ENCODE measurements around the gene AHNAK. TPM values are rescaled to one million over a fixed set of nuclear protein-coding genes. Genes with fewer than 3 reads are reported as not detected.

Gene AHNAK
- total and polyA plus RNA-seq, 5 donors from 2014 or later, result 22.3 to 852 (median 47.1) TPM

DNA sequence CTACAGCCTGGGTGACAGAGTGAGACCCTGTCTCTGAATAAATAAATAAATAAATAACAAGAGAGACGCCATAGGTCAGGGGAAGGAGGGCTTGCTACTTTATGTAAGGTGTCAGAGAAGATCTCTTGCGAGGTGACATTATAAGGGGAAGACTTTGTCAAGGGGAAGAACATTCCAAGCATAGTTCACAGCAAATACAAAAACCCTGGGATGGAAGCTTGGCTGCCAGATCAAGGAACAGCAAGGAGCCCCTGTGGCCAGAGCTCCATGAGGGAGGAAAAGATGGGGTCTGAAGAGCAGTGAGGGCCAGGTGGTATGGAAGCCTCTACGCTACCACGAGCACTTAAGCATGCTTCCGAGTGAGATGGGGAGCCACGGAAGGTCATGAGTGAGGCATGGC, 62.3 kb downstream of the AHNAK start:
- DNase-seq, result no peak
- no peaks in the 10 kb centered on the region for H3K4me1 Mint-ChIP-seq
- H3K36me3 Mint-ChIP-seq, result peaks cover 4% of the 10 kb centered on the region
- peak overlapping the region in 1 of 3 donors; percentile 88 for H3K27ac Mint-ChIP-seq
- no peaks in the 10 kb centered on the region for H3K9me3 Mint-ChIP-seq
- no peaks in the 10 kb centered on the region for H3K27me3 ChIP-seq (ENCODE audit: control insufficient read depth, insufficient read depth, low read length)
- no peaks in the 10 kb centered on the region for H3K27me3 Mint-ChIP-seq
- H3K27ac ChIP-seq (ENCODE audit: insufficient read depth, low read length, poor library complexity, severe bottlenecking), result no peak overlapping the region
- H3K4me3 Mint-ChIP-seq, result peak overlapping the region in 1 of 4 donors; percentile 28
- no peaks in the 10 kb centered on the region for H3K9me3 ChIP-seq (ENCODE audit: control insufficient read depth in 2 of 2, low read length in 2 of 2)
- no peak overlapping the region for H3K4me3 ChIP-seq (ENCODE audit: low read depth, low read length)
- ATAC-seq (ENCODE audit: low read depth in 2 of 2), result no peak
- no peaks in the 10 kb centered on the region for H3K4me1 ChIP-seq (ENCODE audit: control insufficient read depth, insufficient read depth, low read length, poor library complexity, severe bottlenecking)
- no peaks in the 10 kb centered on the region for H3K36me3 ChIP-seq (ENCODE audit: control insufficient read depth, insufficient read depth, low read length)

- no peak overlapping the region for H3K4me3 ChIP-seq (ENCODE audit: low read depth, low read length)
- Mint-ChIP-seq H3K27ac (no peak overlapping the region), H3K27me3 (no peaks in the 10 kb centered on the region), H3K9me3 (no peaks in the 10 kb centered on the region), H3K4me3 (no peak overlapping the region), H3K4me1 (no peaks in the 10 kb centered on the region), H3K36me3 (peaks cover 4% of the 10 kb centered on the region)
- DNase-seq (no peak), ATAC-seq (ENCODE audit: low read depth in 2 of 2) (no peak)
- H3K9me3 ChIP-seq (ENCODE audit: control insufficient read depth in 2 of 2, low read length in 2 of 2), result no peaks in the 10 kb centered on the region
- no peaks in the 10 kb centered on the region for H3K4me1 ChIP-seq (ENCODE audit: control insufficient read depth, insufficient read depth, low read length, poor library complexity, severe bottlenecking)
- no peaks in the 10 kb centered on the region for H3K27me3 ChIP-seq (ENCODE audit: control insufficient read depth, insufficient read depth, low read length)
- no peak overlapping the region for H3K27ac ChIP-seq (ENCODE audit: insufficient read depth, low read length, poor library complexity, severe bottlenecking)
- no peaks in the 10 kb centered on the region for H3K36me3 ChIP-seq (ENCODE audit: control insufficient read depth, insufficient read depth, low read length)
Measured at GRCh38 chr11:62482753-62483152, 63.9 kb downstream of the AHNAK start.

- H3K27ac Mint-ChIP-seq, result no peak overlapping the region
- no peak for ATAC-seq (ENCODE audit: low read depth in 2 of 2)
- H3K9me3 Mint-ChIP-seq, result no peaks in the 10 kb centered on the region
- no peak overlapping the region for H3K4me3 Mint-ChIP-seq
- H3K4me1 Mint-ChIP-seq, result no peaks in the 10 kb centered on the region
- Histone ChIP-seq H3K27me3 (ENCODE audit: control insufficient read depth, insufficient read depth, low read length) (no peaks in the 10 kb centered on the region), H3K4me1 (ENCODE audit: control insufficient read depth, insufficient read depth, low read length, poor library complexity, severe bottlenecking) (no peaks in the 10 kb centered on the region), H3K4me3 (ENCODE audit: low read depth, low read length) (no peak overlapping the region), H3K36me3 (ENCODE audit: control insufficient read depth, insufficient read depth, low read length) (no peaks in the 10 kb centered on the region), H3K9me3 (ENCODE audit: control insufficient read depth in 2 of 2, low read length in 2 of 2) (no peaks in the 10 kb centered on the region), H3K27ac (ENCODE audit: insufficient read depth, low read length, poor library complexity, severe bottlenecking) (no peak overlapping the region)
- H3K36me3 Mint-ChIP-seq, result peaks cover 4% of the 10 kb centered on the region
- DNase-seq, result no peak
- H3K27me3 Mint-ChIP-seq, result no peaks in the 10 kb centered on the region
Measured at GRCh38 chr11:62479631-62480201, 66.9 kb downstream of the AHNAK start.

- no peaks in the 10 kb centered on the region for H3K9me3 Mint-ChIP-seq
- no peaks in the 10 kb centered on the region for H3K36me3 Mint-ChIP-seq
- no peak overlapping the region for H3K4me3 ChIP-seq (ENCODE audit: low read depth, low read length)
- no peak overlapping the region for H3K27ac Mint-ChIP-seq
- no peaks in the 10 kb centered on the region for H3K27me3 ChIP-seq (ENCODE audit: control insufficient read depth, insufficient read depth, low read length)
- ATAC-seq (ENCODE audit: low read depth in 2 of 2) (no peak), DNase-seq (no peak)
- H3K27ac ChIP-seq (ENCODE audit: insufficient read depth, low read length, poor library complexity, severe bottlenecking), result no peak overlapping the region
- no peak overlapping the region for H3K4me3 Mint-ChIP-seq
- H3K9me3 ChIP-seq (ENCODE audit: control insufficient read depth in 2 of 2, low read length in 2 of 2), result no peaks in the 10 kb centered on the region
- no peaks in the 10 kb centered on the region for H3K36me3 ChIP-seq (ENCODE audit: control insufficient read depth, insufficient read depth, low read length)
- H3K27me3 Mint-ChIP-seq, result no peaks in the 10 kb centered on the region
- no peaks in the 10 kb centered on the region for H3K4me1 ChIP-seq (ENCODE audit: control insufficient read depth, insufficient read depth, low read length, poor library complexity, severe bottlenecking)
- no peaks in the 10 kb centered on the region for H3K4me1 Mint-ChIP-seq
Measured at GRCh38 chr11:62477927-62478326, 68.7 kb downstream of the AHNAK start.

- H3K9me3 Mint-ChIP-seq, result no peaks in the 10 kb centered on the region
- H3K4me1 ChIP-seq (ENCODE audit: control insufficient read depth, insufficient read depth, low read length, poor library complexity, severe bottlenecking), result no peaks in the 10 kb centered on the region
- ATAC-seq (ENCODE audit: low read depth in 2 of 2), result no peak
- no peaks in the 10 kb centered on the region for H3K36me3 Mint-ChIP-seq
- no peak for DNase-seq
- no peak overlapping the region for H3K4me3 ChIP-seq (ENCODE audit: low read depth, low read length)
- no peaks in the 10 kb centered on the region for H3K9me3 ChIP-seq (ENCODE audit: control insufficient read depth in 2 of 2, low read length in 2 of 2)
- H3K36me3 ChIP-seq (ENCODE audit: control insufficient read depth, insufficient read depth, low read length), result no peaks in the 10 kb centered on the region
- no peak overlapping the region for H3K27ac ChIP-seq (ENCODE audit: insufficient read depth, low read length, poor library complexity, severe bottlenecking)
- no peaks in the 10 kb centered on the region for H3K27me3 ChIP-seq (ENCODE audit: control insufficient read depth, insufficient read depth, low read length)
- H3K27ac Mint-ChIP-seq, result no peak overlapping the region
- no peaks in the 10 kb centered on the region for H3K27me3 Mint-ChIP-seq
- no peak overlapping the region for H3K4me3 Mint-ChIP-seq
- H3K4me1 Mint-ChIP-seq, result no peaks in the 10 kb centered on the region
Measured at GRCh38 chr11:62472063-62472884, 74.3 kb downstream of the AHNAK start.

DNA sequence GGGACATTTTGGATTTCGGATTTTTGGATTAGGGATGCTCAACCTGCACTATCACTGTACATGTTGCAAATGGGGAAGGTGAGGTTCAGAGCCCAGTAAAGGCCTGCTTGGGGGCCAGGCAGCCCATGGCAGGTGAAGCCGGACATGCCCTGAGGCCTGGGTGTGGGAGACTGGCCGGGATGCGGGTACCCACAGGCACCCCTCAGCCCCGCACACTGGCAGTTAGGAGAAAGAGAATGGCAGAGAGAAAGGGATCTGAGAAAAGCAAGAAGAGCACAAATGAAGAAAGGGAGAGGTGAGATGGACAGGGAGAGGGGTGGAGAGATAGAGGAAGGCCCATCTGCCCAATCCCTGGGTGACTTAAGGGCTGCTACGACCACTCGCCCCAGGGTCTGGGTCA, 75.0 kb downstream of the AHNAK start:
- ATAC-seq (ENCODE audit: low read depth in 2 of 2), result no peak
- no peaks in the 10 kb centered on the region for H3K36me3 ChIP-seq (ENCODE audit: control insufficient read depth, insufficient read depth, low read length)
- no peaks in the 10 kb centered on the region for H3K27me3 ChIP-seq (ENCODE audit: control insufficient read depth, insufficient read depth, low read length)
- no peaks in the 10 kb centered on the region for H3K9me3 ChIP-seq (ENCODE audit: control insufficient read depth in 2 of 2, low read length in 2 of 2)
- no peak for DNase-seq
- Mint-ChIP-seq H3K27ac (no peak overlapping the region), H3K9me3 (no peaks in the 10 kb centered on the region), H3K4me3 (no peak overlapping the region), H3K4me1 (no peaks in the 10 kb centered on the region), H3K27me3 (no peaks in the 10 kb centered on the region), H3K36me3 (no peaks in the 10 kb centered on the region)
- no peak overlapping the region for H3K27ac ChIP-seq (ENCODE audit: insufficient read depth, low read length, poor library complexity, severe bottlenecking)
- H3K4me1 ChIP-seq (ENCODE audit: control insufficient read depth, insufficient read depth, low read length, poor library complexity, severe bottlenecking), result no peaks in the 10 kb centered on the region
- H3K4me3 ChIP-seq (ENCODE audit: low read depth, low read length), result no peak overlapping the region

DNA sequence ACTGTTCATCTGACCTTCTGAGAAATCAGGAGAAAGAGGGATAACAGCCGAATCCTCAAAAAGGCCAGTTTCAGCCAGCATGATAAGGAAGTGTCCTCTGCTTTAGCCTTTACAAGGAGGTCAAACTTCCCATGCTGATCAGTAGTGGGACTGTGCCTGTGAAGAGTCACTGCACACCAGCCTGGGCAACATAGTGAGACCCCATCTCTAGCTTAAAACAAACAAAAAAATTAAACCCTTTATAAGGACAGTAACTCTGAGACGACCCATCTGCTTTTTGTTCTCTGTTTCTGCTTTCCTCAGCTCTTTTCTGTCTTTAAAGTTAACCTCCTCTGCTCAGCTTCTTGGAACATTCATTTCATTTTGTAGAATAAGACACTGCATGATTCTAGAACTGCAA, 78.0 kb downstream of the AHNAK start:
- no peak overlapping the region for H3K27ac ChIP-seq (ENCODE audit: insufficient read depth, low read length, poor library complexity, severe bottlenecking)
- Mint-ChIP-seq H3K27me3 (no peaks in the 10 kb centered on the region), H3K27ac (peak overlapping the region in 1 of 3 donors; percentile 26), H3K9me3 (no peaks in the 10 kb centered on the region), H3K4me1 (no peaks in the 10 kb centered on the region), H3K36me3 (no peaks in the 10 kb centered on the region), H3K4me3 (no peak overlapping the region)
- no peaks in the 10 kb centered on the region for H3K4me1 ChIP-seq (ENCODE audit: control insufficient read depth, insufficient read depth, low read length, poor library complexity, severe bottlenecking)
- DNase-seq (no peak), ATAC-seq (ENCODE audit: low read depth in 2 of 2) (no peak)
- no peaks in the 10 kb centered on the region for H3K36me3 ChIP-seq (ENCODE audit: control insufficient read depth, insufficient read depth, low read length)
- H3K27me3 ChIP-seq (ENCODE audit: control insufficient read depth, insufficient read depth, low read length), result no peaks in the 10 kb centered on the region
- no peak overlapping the region for H3K4me3 ChIP-seq (ENCODE audit: low read depth, low read length)
- no peaks in the 10 kb centered on the region for H3K9me3 ChIP-seq (ENCODE audit: control insufficient read depth in 2 of 2, low read length in 2 of 2)

- Histone ChIP-seq H3K27me3 (ENCODE audit: control insufficient read depth, insufficient read depth, low read length) (no peaks in the 10 kb centered on the region), H3K4me1 (ENCODE audit: control insufficient read depth, insufficient read depth, low read length, poor library complexity, severe bottlenecking) (no peaks in the 10 kb centered on the region), H3K9me3 (ENCODE audit: control insufficient read depth in 2 of 2, low read length in 2 of 2) (no peaks in the 10 kb centered on the region), H3K4me3 (ENCODE audit: low read depth, low read length) (no peak overlapping the region), H3K36me3 (ENCODE audit: control insufficient read depth, insufficient read depth, low read length) (no peaks in the 10 kb centered on the region), H3K27ac (ENCODE audit: insufficient read depth, low read length, poor library complexity, severe bottlenecking) (no peak overlapping the region)
- H3K4me1 Mint-ChIP-seq, result no peaks in the 10 kb centered on the region
- no peak overlapping the region for H3K27ac Mint-ChIP-seq
- no peak for DNase-seq
- no peak overlapping the region for H3K4me3 Mint-ChIP-seq
- no peaks in the 10 kb centered on the region for H3K36me3 Mint-ChIP-seq
- H3K27me3 Mint-ChIP-seq, result no peaks in the 10 kb centered on the region
- H3K9me3 Mint-ChIP-seq, result no peaks in the 10 kb centered on the region
- no peak for ATAC-seq (ENCODE audit: low read depth in 2 of 2)
Measured at GRCh38 chr11:62466444-62466843, 80.2 kb downstream of the AHNAK start.
